ENCODE data around the gene PHLDB1. TPM values are rescaled to one million over a fixed set of nuclear protein-coding genes. Genes with fewer than 3 reads are reported as not detected.

The PHLDB1 gene
- polyA plus RNA-seq, 2 of the 4 experiments (the other 2 are of a cell fraction): 5.9 to 20.0 TPM

- Histone ChIP-seq H3K4me1 (peaks cover 5% of the 10 kb centered on the region; the same call in 2 of the 3 replicates), H3K9me3 (no peaks in the 10 kb centered on the region), H3K27ac (no peak overlapping the region), H3K4me3 (no peak overlapping the region), H3K4me2 (no peak overlapping the region)
- WGBS (ENCODE audit: missing lambda C conversion rate): 67% methylated on average over 1 of the region's 1 CpG
- no peak for DNase-seq (ENCODE audit: low read depth in 1 of 2, low spot score in 1 of 2)
- FAIRE-seq: no peak
- CTCF ChIA-PET: interaction anchor here (1.2 to 20.3 kb wide), 3 partner anchors 15 to 27 kb away, joined by 5 to 224 read pairs (median 7); partner anchors contain the start of gene PHLDB1
- TF ChIP-seq TFCP2L1 (CRISPR knock-in tag; IDR thresholded peaks at IDR 0.05) (no peak), BHLHE40 (IDR thresholded peaks at IDR 0.05; ENCODE audit: low read depth, low read length) (no peak), PBX3 (IDR thresholded peaks at IDR 0.05) (no peak), ZNF302 (CRISPR knock-in tag; IDR thresholded peaks at IDR 0.05) (no peak), E2F6 (IDR thresholded peaks at IDR 0.05; ENCODE audit: borderline replicate concordance, low read depth) (no peak), EP300 (IDR thresholded peaks at IDR 0.05) (no peak), HDAC2 (IDR thresholded peaks at IDR 0.05) (no peak), CBX8 (IDR thresholded peaks at IDR 0.05) (no peak), PHF8 (IDR thresholded peaks at IDR 0.05; ENCODE audit: borderline replicate concordance, low read depth) (no peak), HOXB13 (CRISPR knock-in tag; IDR thresholded peaks at IDR 0.05; ENCODE audit: low read depth) (no peak), EHMT2 (IDR thresholded peaks at IDR 0.05; ENCODE audit: low read depth) (no peak), SMC3 (IDR thresholded peaks at IDR 0.05) (no peak), JUNB (IDR thresholded peaks at IDR 0.05) (no peak), RARB (CRISPR knock-in tag; IDR thresholded peaks at IDR 0.05) (no peak), CEBPB (IDR thresholded peaks at IDR 0.05) (no peak)
- ATAC-seq: no peak
- POLR2A ChIA-PET: no interaction called here
Observed at GRCh38 chr11:118633319-118633690, 25.9 kb downstream of the PHLDB1 start.

DNA sequence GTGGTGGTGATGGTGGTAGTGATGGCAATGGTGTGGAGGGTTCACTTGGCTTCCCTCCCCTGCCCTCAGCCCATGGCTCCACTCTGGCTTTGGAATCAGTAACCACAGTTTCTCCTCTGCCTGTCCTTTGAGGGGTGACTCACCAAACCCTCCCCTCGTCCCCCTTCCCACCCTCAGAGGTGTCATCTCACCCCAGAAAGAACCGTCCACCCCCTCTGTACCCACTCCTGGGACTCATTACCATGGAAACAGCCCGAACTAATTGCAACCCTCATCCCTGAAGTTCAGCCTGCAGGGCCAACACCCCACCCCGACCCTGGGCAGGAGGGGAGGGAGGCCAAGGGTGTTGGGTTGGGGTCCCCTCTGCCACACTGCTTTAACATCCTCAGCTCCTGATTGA lies 26.6 kb downstream of the PHLDB1 start:
- H3K9me3 ChIP-seq: no peaks in the 10 kb centered on the region
- ChIA-PET CTCF (interaction anchor here (1.1 to 20.3 kb wide), 4 partner anchors 9 to 28 kb away, joined by 3 to 224 read pairs (median 6); partner anchors contain the start of gene PHLDB1), POLR2A (no interaction called here)
- WGBS (ENCODE audit: missing lambda C conversion rate): 83% methylated on average over 4 of the region's 4 CpGs
- ATAC-seq: no peak
- H3K4me1 ChIP-seq: peaks cover 5% of the 10 kb centered on the region; the same call in 2 of the 3 replicates
- no peak overlapping the region for H3K4me3 ChIP-seq
- DNase-seq (ENCODE audit: low read depth in 1 of 2, low spot score in 1 of 2): no peak
- TF ChIP-seq CBX2 (IDR thresholded peaks at IDR 0.05; ENCODE audit: borderline replicate concordance, low read depth) (no peak), POLR2AphosphoS2 (conservative IDR thresholded peaks at IDR 0.05; ENCODE audit: low read length) (no peak), ELK1 (IDR thresholded peaks at IDR 0.05; ENCODE audit: low read depth, low read length) (no peak), HEYL (CRISPR knock-in tag; IDR thresholded peaks at IDR 0.05) (no peak), HOXB5 (CRISPR knock-in tag; IDR thresholded peaks at IDR 0.05) (no peak), HOXB13 (CRISPR knock-in tag; IDR thresholded peaks at IDR 0.05; ENCODE audit: low read depth) (no peak), RAD21 (conservative IDR thresholded peaks at IDR 0.05 in 1 of 2, IDR thresholded peaks at IDR 0.05 in 1 of 2) (no peak)
- TF ChIP-seq, protein P1, sequence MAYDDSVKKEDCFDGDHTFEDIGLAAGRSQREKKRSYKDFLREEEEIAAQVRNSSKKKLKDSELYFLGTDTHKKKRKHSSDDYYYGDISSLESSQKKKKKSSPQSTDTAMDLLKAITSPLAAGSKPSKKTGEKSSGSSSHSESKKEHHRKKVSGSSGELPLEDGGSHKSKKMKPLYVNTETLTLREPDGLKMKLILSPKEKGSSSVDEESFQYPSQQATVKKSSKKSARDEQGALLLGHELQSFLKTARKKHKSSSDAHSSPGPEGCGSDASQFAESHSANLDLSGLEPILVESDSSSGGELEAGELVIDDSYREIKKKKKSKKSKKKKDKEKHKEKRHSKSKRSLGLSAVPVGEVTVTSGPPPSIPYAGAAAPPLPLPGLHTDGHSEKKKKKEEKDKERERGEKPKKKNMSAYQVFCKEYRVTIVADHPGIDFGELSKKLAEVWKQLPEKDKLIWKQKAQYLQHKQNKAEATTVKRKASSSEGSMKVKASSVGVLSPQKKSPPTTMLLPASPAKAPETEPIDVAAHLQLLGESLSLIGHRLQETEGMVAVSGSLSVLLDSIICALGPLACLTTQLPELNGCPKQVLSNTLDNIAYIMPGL (CRISPR knock-in tag; IDR thresholded peaks at IDR 0.05; ENCODE audit: borderline replicate concordance): no peak
- no peak for FAIRE-seq
- no peak overlapping the region for H3K27ac ChIP-seq
- H3K4me2 ChIP-seq: no peak overlapping the region
